GM23338 (cell line): ENCODE results near the gene CFAP53. TPM values are rescaled to one million over a fixed set of nuclear protein-coding genes. Genes with fewer than 3 reads are reported as not detected.

Experiments used
- ATAC-seq: fragments of 200-7000 bp; cut with Tn5 transposase; 3 replicates; pipeline ENCODE4 v1.9.1; 2020
- DNase-seq: peaks from one replicate; pipeline ENCODE4 v3.0.0-alpha.2; 2015; ENCODE audit warnings: low spot score
- H2AFZ ChIP-seq: fragments of 200-600 bp; sonication (generic); 2 replicates; pipeline ENCODE4 v1.8.0; 2016; ENCODE audit warnings: antibody characterized with exemption, mild to moderate bottlenecking, moderate library complexity
- H3F3A ChIP-seq: fragments of 200-600 bp; sonication (generic); replicated peaks from 2 replicates; pipeline ENCODE4 v1.8.0; 2017; ENCODE audit warnings: antibody characterized with exemption, mixed run types, low read depth
- H3K27ac ChIP-seq: fragments of 200-600 bp; sonication (generic); 2 replicates; pipeline ENCODE4 v1.6.1; 2016; ENCODE audit warnings: low read depth
- H3K27me3 ChIP-seq: fragments of 200-600 bp; sonication (generic); 2 replicates; pipeline ENCODE4 v1.8.0; 2016; ENCODE audit warnings: mild to moderate bottlenecking, mixed run types, moderate library complexity; ENCODE audit not compliant: insufficient read depth
- H3K36me3 ChIP-seq: fragments of 200-600 bp; sonication (generic); 2 replicates; pipeline ENCODE4 v1.8.0; 2016; ENCODE audit warnings: mild to moderate bottlenecking; ENCODE audit not compliant: insufficient read depth
- H3K4me1 ChIP-seq: fragments of 200-600 bp; sonication (generic); 2 replicates; pipeline ENCODE4 v1.8.0; 2016; ENCODE audit warnings: mild to moderate bottlenecking, moderate library complexity; ENCODE audit not compliant: insufficient read depth
- H3K4me2 ChIP-seq: fragments of 200-600 bp; sonication (generic); 2 replicates; pipeline ENCODE4 v1.7.1; 2017; ENCODE audit warnings: mixed run types
- H3K4me3 ChIP-seq: fragments of 200-600 bp; sonication (generic); 2 replicates; pipeline ENCODE4 v1.6.1; 2016; ENCODE audit warnings: mixed run types
- H3K79me2 ChIP-seq: fragments of 200-600 bp; sonication (generic); replicated peaks from 2 replicates; pipeline ENCODE4 v1.8.0; 2017; ENCODE audit warnings: mild to moderate bottlenecking; ENCODE audit not compliant: insufficient read depth
- H3K9me2 ChIP-seq: fragments of 200-600 bp; sonication (generic); 2 replicates; pipeline ENCODE4 v1.8.0; 2017; ENCODE audit not compliant: insufficient read depth
- H4K20me1 ChIP-seq: fragments of 200-600 bp; sonication (generic); replicated peaks from 2 replicates; pipeline ENCODE4 v1.8.0; 2017; ENCODE audit warnings: mild to moderate bottlenecking; ENCODE audit not compliant: insufficient read depth
- H3K27ac Mint-ChIP-seq: 2 replicates; pipeline ENCODE4 v1.8.0; 2020; ENCODE audit warnings: inconsistent platforms, mild to moderate bottlenecking, moderate library complexity, mixed read lengths
- H3K27me3 Mint-ChIP-seq: 3 replicates; pipeline ENCODE4 v1.8.0; 2022; ENCODE audit warnings: low read depth, mild to moderate bottlenecking, moderate library complexity, mixed read lengths, inconsistent platforms; ENCODE audit not compliant: insufficient read depth, poor library complexity
- H3K36me3 Mint-ChIP-seq: 3 replicates; pipeline ENCODE4 v1.8.0; 2021; ENCODE audit warnings: low read depth, mild to moderate bottlenecking, inconsistent platforms, moderate library complexity, mixed read lengths
- H3K4me1 Mint-ChIP-seq: 3 replicates; pipeline ENCODE4 v1.8.0; 2020; ENCODE audit warnings: mild to moderate bottlenecking, inconsistent platforms, mixed read lengths
- H3K4me3 Mint-ChIP-seq: 3 replicates; pipeline ENCODE4 v1.8.0; 2021; ENCODE audit warnings: moderate library complexity, mild to moderate bottlenecking, inconsistent platforms, mixed read lengths
- H3K9me3 Mint-ChIP-seq: 3 replicates; pipeline ENCODE4 v1.8.0; 2020; ENCODE audit warnings: moderate library complexity, mild to moderate bottlenecking, inconsistent platforms, mixed read lengths
- CREB1 ChIP-seq: fragments of 250-450 bp; sonication (Bioruptor Pico); IDR thresholded peaks from 2 replicates; pipeline ENCODE4 v1.5.0; 2020; ENCODE audit warnings: low read depth, mild to moderate bottlenecking, moderate library complexity
- CTCF ChIP-seq, 2 experiments: fragments of 200-600 bp in 1 of 2; sonication (generic) in 1 of 2; conservative IDR thresholded peaks; 2 replicates each; pipeline versions ENCODE4 v1.5.1 to v1.6.1; 2016 to 2017; ENCODE audit warnings: antibody characterized with exemption in 2 of 2, low read depth in 2 of 2, mild to moderate bottlenecking in 2 of 2, moderate library complexity in 1 of 2
- EZH2 ChIP-seq: fragments of 200-600 bp; sonication (generic); IDR thresholded peaks from one replicate; pipeline ENCODE4 v1.8.0; 2017; ENCODE audit warnings: antibody characterized with exemption, mild to moderate bottlenecking, low read depth; ENCODE audit not compliant: unreplicated experiment
- JUNB ChIP-seq: IDR thresholded peaks from one replicate; pipeline ENCODE4 v1.6.1; 2016; ENCODE audit warnings: antibody characterized with exemption; ENCODE audit not compliant: unreplicated experiment
- NANOG ChIP-seq: IDR thresholded peaks from 2 replicates; pipeline ENCODE4 v1.6.1; 2016; ENCODE audit warnings: antibody characterized with exemption, borderline replicate concordance
- POLR2AphosphoS5 ChIP-seq: IDR thresholded peaks from 2 replicates; pipeline ENCODE4 v1.6.1; 2016; ENCODE audit warnings: antibody characterized with exemption, low read depth
- STAT1 ChIP-seq: IDR thresholded peaks from one replicate; pipeline ENCODE4 v1.6.1; 2016; ENCODE audit warnings: antibody characterized with exemption; ENCODE audit not compliant: unreplicated experiment
- ZNF331 ChIP-seq: fragments of 250-450 bp; sonication (Bioruptor Pico); IDR thresholded peaks from 2 replicates; pipeline ENCODE4 v1.5.0; 2020; ENCODE audit warnings: low read depth, mild to moderate bottlenecking, moderate library complexity
- ZNF462 ChIP-seq: fragments of 250-450 bp; sonication (Bioruptor Pico); IDR thresholded peaks from 2 replicates; pipeline ENCODE4 v1.5.0; 2020; ENCODE audit warnings: mild to moderate bottlenecking, moderate library complexity
- polyA plus RNA-seq: library from polyadenylated mRNA; unstranded; fragments of >200 nt; fragmentation: Nextera tagmentation; extraction: Ambion mirVana; gene quantifications from 2 replicates; pipeline ENCODE4 v1.2.1, GENCODE V29; 2016
- total RNA-seq: library from RNA; depleted of rRNA; stranded (reverse); fragments of >200 nt; shearing (Covaris generic); gene quantifications from 2 replicates; pipeline ENCODE4 v1.2.3, GENCODE V29; 2014
- TF ChIP-seq, protein P1 (sequence below): IDR thresholded peaks from one replicate; pipeline ENCODE4 v1.6.1; 2018; ENCODE audit warnings: antibody characterized with exemption; ENCODE audit not compliant: unreplicated experiment
- TF ChIP-seq, protein P2 (sequence below): IDR thresholded peaks from 2 replicates; pipeline ENCODE4 v1.6.1; 2016; ENCODE audit warnings: antibody characterized with exemption

Gene CFAP53
- total and polyA plus RNA-seq, 2 experiments from 2014 or later: 0.71 TPM; not detected in 1

DNA sequence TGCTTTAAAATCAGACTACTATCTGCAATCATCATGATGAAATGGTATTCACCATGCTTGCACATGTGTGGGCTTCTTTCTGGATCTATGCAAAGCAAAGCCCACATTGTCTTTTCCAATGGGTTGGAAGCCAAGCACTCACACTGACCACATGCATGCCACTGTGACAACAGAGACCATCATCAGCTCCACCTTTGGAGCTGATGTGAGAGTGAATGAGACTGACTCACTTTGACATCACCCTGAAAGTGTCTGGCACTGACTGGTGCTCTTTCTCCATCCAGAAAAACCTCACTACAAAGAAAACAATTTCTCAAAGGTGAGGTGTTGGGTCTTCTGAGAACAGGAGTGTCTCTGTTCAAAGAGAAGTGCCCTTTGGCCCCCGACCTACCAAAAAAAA is 76.1 kb downstream of the CFAP53 start:
- no peak for DNase-seq
- H3K27ac Mint-ChIP-seq: no peak overlapping the region
- H3K27ac ChIP-seq: no peak overlapping the region

More for the DNA sequence above, 76.1 kb downstream of the CFAP53 start:
- Mint-ChIP-seq H3K4me3 (no peak overlapping the region), H3K4me1 (peaks cover 6% of the 10 kb centered on the region; the same call in 2 of the 3 replicates), H3K9me3 (no peaks in the 10 kb centered on the region), H3K36me3 (no peaks in the 10 kb centered on the region), H3K27me3 (peaks cover 28% of the 10 kb centered on the region)
- Histone ChIP-seq H3K4me2 (no peak overlapping the region), H2AFZ (no peak overlapping the region), H3K4me3 (no peak overlapping the region), H3K4me1 (peaks cover 10% of the 10 kb centered on the region; the same call in 1 of the 2 replicates), H4K20me1 (peaks cover 5% of the 10 kb centered on the region; the same call in 1 of the 2 replicates), H3K9me2 (no peaks in the 10 kb centered on the region), H3F3A (no peaks in the 10 kb centered on the region), H3K79me2 (no peaks in the 10 kb centered on the region), H3K36me3 (no peaks in the 10 kb centered on the region), H3K27me3 (peaks cover 48% of the 10 kb centered on the region)
- TF ChIP-seq CTCF (conservative IDR thresholded peaks at IDR 0.05; ENCODE audit: low read depth in 2 of 2) (no peak), EZH2 (no peak), ZNF462 (CRISPR knock-in tag) (no peak), NANOG (no peak), POLR2AphosphoS5 (no peak), CREB1 (CRISPR knock-in tag) (no peak), ZNF331 (CRISPR knock-in tag) (no peak), STAT1 (no peak), JUNB (no peak)
- TF ChIP-seq, protein P1, sequence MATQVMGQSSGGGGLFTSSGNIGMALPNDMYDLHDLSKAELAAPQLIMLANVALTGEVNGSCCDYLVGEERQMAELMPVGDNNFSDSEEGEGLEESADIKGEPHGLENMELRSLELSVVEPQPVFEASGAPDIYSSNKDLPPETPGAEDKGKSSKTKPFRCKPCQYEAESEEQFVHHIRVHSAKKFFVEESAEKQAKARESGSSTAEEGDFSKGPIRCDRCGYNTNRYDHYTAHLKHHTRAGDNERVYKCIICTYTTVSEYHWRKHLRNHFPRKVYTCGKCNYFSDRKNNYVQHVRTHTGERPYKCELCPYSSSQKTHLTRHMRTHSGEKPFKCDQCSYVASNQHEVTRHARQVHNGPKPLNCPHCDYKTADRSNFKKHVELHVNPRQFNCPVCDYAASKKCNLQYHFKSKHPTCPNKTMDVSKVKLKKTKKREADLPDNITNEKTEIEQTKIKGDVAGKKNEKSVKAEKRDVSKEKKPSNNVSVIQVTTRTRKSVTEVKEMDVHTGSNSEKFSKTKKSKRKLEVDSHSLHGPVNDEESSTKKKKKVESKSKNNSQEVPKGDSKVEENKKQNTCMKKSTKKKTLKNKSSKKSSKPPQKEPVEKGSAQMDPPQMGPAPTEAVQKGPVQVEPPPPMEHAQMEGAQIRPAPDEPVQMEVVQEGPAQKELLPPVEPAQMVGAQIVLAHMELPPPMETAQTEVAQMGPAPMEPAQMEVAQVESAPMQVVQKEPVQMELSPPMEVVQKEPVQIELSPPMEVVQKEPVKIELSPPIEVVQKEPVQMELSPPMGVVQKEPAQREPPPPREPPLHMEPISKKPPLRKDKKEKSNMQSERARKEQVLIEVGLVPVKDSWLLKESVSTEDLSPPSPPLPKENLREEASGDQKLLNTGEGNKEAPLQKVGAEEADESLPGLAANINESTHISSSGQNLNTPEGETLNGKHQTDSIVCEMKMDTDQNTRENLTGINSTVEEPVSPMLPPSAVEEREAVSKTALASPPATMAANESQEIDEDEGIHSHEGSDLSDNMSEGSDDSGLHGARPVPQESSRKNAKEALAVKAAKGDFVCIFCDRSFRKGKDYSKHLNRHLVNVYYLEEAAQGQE: no peak
- TF ChIP-seq, protein P2, sequence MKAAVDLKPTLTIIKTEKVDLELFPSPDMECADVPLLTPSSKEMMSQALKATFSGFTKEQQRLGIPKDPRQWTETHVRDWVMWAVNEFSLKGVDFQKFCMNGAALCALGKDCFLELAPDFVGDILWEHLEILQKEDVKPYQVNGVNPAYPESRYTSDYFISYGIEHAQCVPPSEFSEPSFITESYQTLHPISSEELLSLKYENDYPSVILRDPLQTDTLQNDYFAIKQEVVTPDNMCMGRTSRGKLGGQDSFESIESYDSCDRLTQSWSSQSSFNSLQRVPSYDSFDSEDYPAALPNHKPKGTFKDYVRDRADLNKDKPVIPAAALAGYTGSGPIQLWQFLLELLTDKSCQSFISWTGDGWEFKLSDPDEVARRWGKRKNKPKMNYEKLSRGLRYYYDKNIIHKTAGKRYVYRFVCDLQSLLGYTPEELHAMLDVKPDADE: no peak
- ATAC-seq: no peak
